ENCODE results near the gene CD3D.

The CD3D gene

GRCh38 chr11:118304227-118304567 lies 38.3 kb downstream of the CD3D start:
- H3K4me3 ChIP-seq (ENCODE audit: low read depth, low read length): no peak overlapping the region
- TF ChIP-seq, protein P1, sequence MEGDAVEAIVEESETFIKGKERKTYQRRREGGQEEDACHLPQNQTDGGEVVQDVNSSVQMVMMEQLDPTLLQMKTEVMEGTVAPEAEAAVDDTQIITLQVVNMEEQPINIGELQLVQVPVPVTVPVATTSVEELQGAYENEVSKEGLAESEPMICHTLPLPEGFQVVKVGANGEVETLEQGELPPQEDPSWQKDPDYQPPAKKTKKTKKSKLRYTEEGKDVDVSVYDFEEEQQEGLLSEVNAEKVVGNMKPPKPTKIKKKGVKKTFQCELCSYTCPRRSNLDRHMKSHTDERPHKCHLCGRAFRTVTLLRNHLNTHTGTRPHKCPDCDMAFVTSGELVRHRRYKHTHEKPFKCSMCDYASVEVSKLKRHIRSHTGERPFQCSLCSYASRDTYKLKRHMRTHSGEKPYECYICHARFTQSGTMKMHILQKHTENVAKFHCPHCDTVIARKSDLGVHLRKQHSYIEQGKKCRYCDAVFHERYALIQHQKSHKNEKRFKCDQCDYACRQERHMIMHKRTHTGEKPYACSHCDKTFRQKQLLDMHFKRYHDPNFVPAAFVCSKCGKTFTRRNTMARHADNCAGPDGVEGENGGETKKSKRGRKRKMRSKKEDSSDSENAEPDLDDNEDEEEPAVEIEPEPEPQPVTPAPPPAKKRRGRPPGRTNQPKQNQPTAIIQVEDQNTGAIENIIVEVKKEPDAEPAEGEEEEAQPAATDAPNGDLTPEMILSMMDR (IDR thresholded peaks at IDR 0.05; ENCODE audit: low read depth, low read length): no peak

DNA sequence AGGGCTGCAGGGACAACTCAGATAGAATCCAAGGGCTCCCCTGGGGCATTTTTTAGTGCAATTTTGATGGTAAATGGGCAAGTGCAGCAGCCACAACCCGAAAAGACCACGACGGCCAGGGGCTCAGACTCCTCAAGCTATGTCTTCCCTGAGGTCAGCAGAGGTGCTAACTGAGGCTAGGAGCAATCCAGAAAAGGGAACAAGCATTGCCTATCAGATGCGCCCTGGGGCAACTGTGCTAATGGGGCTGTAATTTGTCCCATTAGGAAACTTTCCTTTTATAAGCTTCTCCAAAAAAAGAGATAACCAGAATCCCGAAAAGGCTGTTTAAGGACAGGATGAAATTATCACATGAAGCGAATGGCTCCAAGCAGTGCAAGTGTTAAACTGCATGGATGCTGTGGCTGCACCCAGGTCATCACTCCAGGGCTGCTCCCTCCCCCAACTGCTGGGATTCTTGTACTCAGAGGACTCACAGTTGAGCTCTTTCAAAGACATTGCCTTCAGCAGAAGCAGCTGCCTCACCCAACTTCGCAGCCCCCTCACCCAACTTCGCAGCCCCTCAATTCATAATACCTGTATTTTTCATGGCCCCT lies 40.8 kb downstream of the CD3D start:
- TF ChIP-seq, protein P1 (IDR thresholded peaks at IDR 0.05; ENCODE audit: low read depth, low read length): no peak
- no peak overlapping the region for H3K4me3 ChIP-seq (ENCODE audit: low read depth, low read length)

DNA sequence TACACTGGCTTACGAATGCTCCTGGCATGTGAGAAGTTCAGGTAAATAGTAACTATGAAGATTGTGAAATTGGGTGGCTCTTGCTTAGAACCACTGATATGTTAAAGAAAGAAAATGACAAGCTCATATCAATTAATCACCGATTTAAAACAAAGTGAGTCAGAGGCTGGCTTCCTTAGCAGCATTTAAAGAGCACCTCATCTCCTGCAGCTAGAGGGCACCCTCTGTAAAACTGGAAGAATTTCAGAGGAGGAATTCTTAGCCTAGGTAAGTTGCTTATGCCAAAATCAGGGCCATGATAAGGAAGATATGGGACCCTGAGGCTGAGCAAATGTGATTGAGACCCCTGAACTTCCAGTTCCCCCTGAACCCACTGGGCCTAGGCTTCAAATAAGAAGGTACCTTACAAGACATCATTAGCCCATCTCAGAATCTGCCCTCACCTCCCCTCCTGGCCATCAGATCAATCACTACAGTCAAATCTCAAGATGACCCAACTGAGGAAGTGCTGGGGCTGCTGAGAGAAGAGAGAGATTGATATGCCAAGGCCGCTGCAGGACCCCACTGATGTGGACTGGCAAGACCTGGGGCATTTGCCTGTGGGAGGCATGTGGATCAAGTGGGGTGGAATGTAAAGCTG lies 46.6 kb downstream of the CD3D start:
- no peak overlapping the region for H3K4me3 ChIP-seq (ENCODE audit: low read depth, low read length)
- TF ChIP-seq, protein P1 (IDR thresholded peaks at IDR 0.05; ENCODE audit: low read depth, low read length): no peak

DNA sequence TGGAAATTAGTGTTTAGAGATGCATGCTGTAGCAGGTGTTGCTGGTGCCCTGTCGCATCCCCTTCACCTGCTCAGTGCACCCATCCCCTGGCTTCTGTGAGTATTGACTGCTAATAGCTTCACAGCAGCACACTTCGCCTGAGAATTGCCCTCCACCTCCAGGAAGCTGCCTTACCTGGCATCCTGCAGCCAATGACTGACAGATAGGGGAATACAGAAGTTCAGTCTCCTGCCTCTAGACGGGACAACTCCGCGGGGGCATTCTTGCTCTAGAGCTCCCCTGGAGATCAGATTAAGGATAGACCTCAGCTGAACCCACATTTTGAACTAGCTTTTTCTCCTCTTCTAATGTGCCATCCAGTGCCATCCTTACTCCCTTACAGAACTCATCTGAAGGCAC lies 47.3 kb downstream of the CD3D start:
- H3K4me3 ChIP-seq (ENCODE audit: low read depth, low read length): no peak overlapping the region
- TF ChIP-seq, protein P1 (IDR thresholded peaks at IDR 0.05; ENCODE audit: low read depth, low read length): no peak

GRCh38 chr11:118294053-118294452 lies 48.5 kb downstream of the CD3D start:
- TF ChIP-seq, protein P1 (IDR thresholded peaks at IDR 0.05; ENCODE audit: low read depth, low read length): no peak
- H3K4me3 ChIP-seq (ENCODE audit: low read depth, low read length): no peak overlapping the region

GRCh38 chr11:118291477-118292135 lies 50.9 kb downstream of the CD3D start:
- H3K4me3 ChIP-seq (ENCODE audit: low read depth, low read length): no peak overlapping the region
- TF ChIP-seq, protein P1 (IDR thresholded peaks at IDR 0.05; ENCODE audit: low read depth, low read length): no peak

- TF ChIP-seq, protein P1 (IDR thresholded peaks at IDR 0.05; ENCODE audit: low read depth, low read length): no peak
- no peak overlapping the region for H3K4me3 ChIP-seq (ENCODE audit: low read depth, low read length)
Observed at GRCh38 chr11:118290923-118291322, 51.6 kb downstream of the CD3D start.
